ENCODE data around the gene ZFYVE1. TPM values are rescaled to one million over a fixed set of nuclear protein-coding genes. Genes with fewer than 3 reads are reported as not detected.

ZFYVE1 gene
- 8.1 and 11.5 TPM in 2 replicates for total RNA-seq (2014; rRNA removed; shearing (Covaris generic))
- 14.3 and 15.1 TPM in 2 replicates for total RNA-seq (2022)
- percentile 58 among the genes with signal in this experiment for Bru-seq, nascent RNA
- percentile 57 among the genes with signal in this experiment for BruChase-seq, experiment 1, labeled RNA remaining after a 6-hour chase
- percentile 55 among the genes with signal in this experiment for BruChase-seq, experiment 2, labeled RNA remaining after a 2-hour chase
- long read RNA-seq, full-length matches to known transcripts = 18 of 25 reads
- long read RNA-seq, partial matches to known transcripts = 3 of 25 reads
- long read RNA-seq, other reads (novel, unspliced or antisense) = 4 of 25 reads

- ChIA-PET CTCF (ENCODE audit: unreplicated experiment) (interaction anchor here (0.6 kb wide), 3 partner anchors 14 to 430 kb away, joined by 3 to 6 read pairs (median 3); no protein-coding TSS in a partner anchor), POLR2A (interaction anchor here (1.0 to 2.5 kb wide), 8 partner anchors 10 to 432 kb away, joined by 3 to 18 read pairs (median 4); partner anchors contain the start of gene RBM25)
- Histone ChIP-seq H3K27ac (ENCODE audit: low read depth, low read length, poor library complexity, severe bottlenecking) (no peak within 1 kb of the TSS), H3K4me2 (ENCODE audit: low read length) (peak within 1 kb of the TSS; percentile 98), H3K4me3 (ENCODE audit: low read depth, low read length, poor library complexity, severe bottlenecking) (peak within 1 kb of the TSS; percentile 86), H2AFZ (ENCODE audit: low read length) (peak within 1 kb of the TSS; percentile 98), H3K9me3 (ENCODE audit: low read length) (no peaks in the 10 kb centered on the region), H3K79me2 (ENCODE audit: insufficient read depth, low read depth, low read length) (peaks cover 10% of the 10 kb centered on the region; the same call in 1 of the 2 replicates), H3K36me3 (ENCODE audit: insufficient read depth, low read length) (peaks cover 22% of the 10 kb centered on the region), H3K4me1 (ENCODE audit: insufficient read depth, low read length, poor library complexity, severe bottlenecking) (peaks cover 19% of the 10 kb centered on the region), H4K20me1 (ENCODE audit: insufficient read depth, low read length) (no peaks in the 10 kb centered on the region), H3K9me2 (ENCODE audit: insufficient read depth, low read length) (no peaks in the 10 kb centered on the region)
- no TSS peak for BruUV-seq (replicated peaks)
- no peak for TF ChIP-seq CTCF (conservative IDR thresholded peaks at IDR 0.05; ENCODE audit: low read length)
- DNase-seq (ENCODE audit: low spot score) = peak; percentile 97
- intact Hi-C loops (cut with micrococcal nuclease; ENCODE audit: unreplicated experiment) = loop anchor here (2.0 kb wide), 1 partner anchor 32 kb away; the partner anchor contains the start of gene RBM25
Observed at GRCh38 chr14:73026845-73027542, at the start of gene ZFYVE1. ZFYVE1 (minus strand) TSS chr14:73027106; CDS start chr14:73024508, 2,598 bp downstream.

GRCh38 chr14:73069585-73069984, 42.7 kb upstream of the ZFYVE1 start:
- ChIA-PET CTCF (ENCODE audit: unreplicated experiment) (no interaction called here), POLR2A (interaction anchor here (0.8 to 1.4 kb wide), 2 partner anchors 10 to 636 kb away, joined by 3 read pairs; no protein-coding TSS in a partner anchor)

More at GRCh38 chr14:73069585-73069984, 42.7 kb upstream of the ZFYVE1 start:
- Histone ChIP-seq H3K9me2 (ENCODE audit: insufficient read depth, low read length) (no peaks in the 10 kb centered on the region), H3K36me3 (ENCODE audit: insufficient read depth, low read length) (peaks cover 93% of the 10 kb centered on the region), H4K20me1 (ENCODE audit: insufficient read depth, low read length) (peaks cover 13% of the 10 kb centered on the region; the same call in 1 of the 2 replicates), H3K79me2 (ENCODE audit: insufficient read depth, low read depth, low read length) (peaks cover 100% of the 10 kb centered on the region), H3K4me3 (ENCODE audit: low read depth, low read length, poor library complexity, severe bottlenecking) (no peak overlapping the region), H3K4me2 (ENCODE audit: low read length) (no peak overlapping the region), H3K4me1 (ENCODE audit: insufficient read depth, low read length, poor library complexity, severe bottlenecking) (no peaks in the 10 kb centered on the region), H3K27ac (ENCODE audit: low read depth, low read length, poor library complexity, severe bottlenecking) (no peak overlapping the region), H3K9me3 (ENCODE audit: low read length) (no peaks in the 10 kb centered on the region), H2AFZ (ENCODE audit: low read length) (no peak overlapping the region)
- TF ChIP-seq CTCF (conservative IDR thresholded peaks at IDR 0.05; ENCODE audit: low read length) (no peak), EZH2phosphoT487 (IDR thresholded peaks at IDR 0.05; ENCODE audit: borderline replicate concordance, low read depth, low read length) (no peak)
- BruUV-seq (replicated peaks) = no TSS peak
- no peak for DNase-seq (ENCODE audit: low spot score)
- intact Hi-C loops (cut with micrococcal nuclease; ENCODE audit: unreplicated experiment) = no loop called here

Measured in OCI-LY7 (cell line).